Heart right ventricle (tissue), 16 donors: ENCODE measurements around the gene USP33. TPM values are rescaled to one million over a fixed set of nuclear protein-coding genes. Genes with fewer than 3 reads are reported as not detected.
"Not testable (repeated sequence)": the region's sequence is repeated elsewhere in the genome, so short reads cannot be mapped to it uniquely, and the experiment has no call there.

Experiments used
- ATAC-seq, 8 donors: fragments of 200-7000 bp; cut with Tn5 transposase; one replicate each; pipeline ENCODE4 v1.9.1; 2020; ENCODE audit warnings: mild to moderate bottlenecking in 8 of 8, moderate library complexity in 8 of 8, moderate number of reproducible peaks in 1 of 8
- DNase-seq, 2 donors: peaks; one replicate each; pipeline ENCODE4 v3.0.0-alpha.2; 2020
- H3K27ac ChIP-seq, 10 donors: fragments of 200-600 bp; sonication (generic) in 2 of 10; one replicate each; pipeline versions ENCODE4 v1.5.0 to v1.8.0; 2020 to 2022; ENCODE audit warnings: mild to moderate bottlenecking in 3 of 10
- H3K27me3 ChIP-seq, 7 donors: fragments of 200-600 bp; one replicate each; pipeline ENCODE4 v1.8.0; 2021 to 2022; ENCODE audit warnings: mild to moderate bottlenecking in 2 of 7
- H3K36me3 ChIP-seq, 9 donors: fragments of 200-600 bp; sonication (generic) in 1 of 9; one replicate each; pipeline versions ENCODE4 v1.5.0 to v1.8.0; 2020 to 2022; ENCODE audit warnings: mild to moderate bottlenecking in 2 of 9
- H3K4me1 ChIP-seq, 9 donors: fragments of 200-600 bp; sonication (generic) in 1 of 9; one replicate each; pipeline versions ENCODE4 v1.5.0 to v1.8.0; 2020 to 2022; ENCODE audit warnings: mild to moderate bottlenecking in 4 of 9
- H3K4me3 ChIP-seq, 10 donors: fragments of 200-600 bp; sonication (generic) in 2 of 10; one replicate each; pipeline versions ENCODE4 v1.5.0 to v1.8.0; 2020 to 2022; ENCODE audit warnings: mild to moderate bottlenecking in 7 of 10, moderate library complexity in 2 of 10
- H3K9me3 ChIP-seq, 11 donors: fragments of 200-600 bp in 10 of 11; sonication (generic) in 2 of 11; one replicate each; pipeline versions ENCODE4 v1.5.0 to v1.8.0; 2013 to 2022; ENCODE audit warnings: mild to moderate bottlenecking in 2 of 11, control low read depth in 1 of 11, moderate library complexity in 1 of 11
- WGBS, 2 donors: extraction: QIAGEN DNeasy Blood & Tissue Kit; methylation state at CpG; one replicate each; pipeline ENCODE4 v1.1.7; 2013; ENCODE audit warnings: inconsistent platforms in 1 of 2; 5-methylcytosine and 5-hydroxymethylcytosine counted together
- intact Hi-C, 10 donors: fragments of 100-400 bp; cut with DNase I; formaldehyde crosslinking; loops; one replicate each; pipeline versions ENCODE4 v1.11.1 to v1.14.2; 2022
- polyA plus RNA-seq, 2 donors: library from polyadenylated mRNA; stranded (reverse); fragments of 200-250 nt; gene quantifications; one replicate each; pipeline ENCODE4 v1.2.3, GENCODE V29; 2013
- total RNA-seq, 10 donors: library from RNA; stranded (reverse); fragmentation: NEBNext Ultra II Directional in 3 of 10; extraction: Animal tissue kit (Norgen Biotek cat#: 25700) in 3 of 10; gene quantifications; one replicate each; pipeline versions ENCODE4 v1.2.1 to v1.2.4, GENCODE V29; 2021 to 2023
- TF ChIP-seq, protein P1 (sequence below), 9 donors: fragments of 200-600 bp; sonication (generic) in 2 of 9; IDR thresholded peaks; one replicate each; pipeline versions ENCODE4 v1.5.0 to v1.8.0; 2021 to 2022; ENCODE audit warnings: antibody characterized with exemption in 9 of 9, mild to moderate bottlenecking in 5 of 9, moderate library complexity in 1 of 9
- donor health status: Arrhythmogenic right ventricular cardiomyopathy.
- donor health status: ischemic (EF 13 %, LVEDD 7.1; RV severe dilation, severe dysfunction).
- donor health status: healthy with polysubstance abuse.
- donor health status: DM: no; HTN: yes; CAD: no.
- donor health status: DM: no; HTN: no; CAD: no.
- donor health status: ischemic (EF 25% LVEDD 6.9; RV normal size, moderate dysfunction).
- donor health status: ischemic (EF 25% LVEDD 5.7; RV mildly dilated, moderate dysfunction).
- donor health status: healthy.
- donor health status: DM: yes; HTN: yes; CAD: no.
- donor health status: Ischemic cardiomyopathy.
- donor health status: ischemic (EF 35%, LVEDD 5.7; RV mildly dilated, moderate dysfunction).
- donor health status: nonischemic (EF 11% LVEDD 7.7; RV severe dilation, severe dysfunction).
- donor health status: DM: yes; HTN: yes; CAD: no.
- donor health status: PGD.
- donor health status: ischemic (EF 29% LVEDD 5.4; RV normal size, mild dysfunction).
- donor health status: nonischemic (EF 23%, LVEDD 6.1; RV moderate dilation, normal function).

The USP33 gene
- total and polyA plus RNA-seq, 12 donors: 15.1 to 34.5 (median 27.7) TPM

DNA sequence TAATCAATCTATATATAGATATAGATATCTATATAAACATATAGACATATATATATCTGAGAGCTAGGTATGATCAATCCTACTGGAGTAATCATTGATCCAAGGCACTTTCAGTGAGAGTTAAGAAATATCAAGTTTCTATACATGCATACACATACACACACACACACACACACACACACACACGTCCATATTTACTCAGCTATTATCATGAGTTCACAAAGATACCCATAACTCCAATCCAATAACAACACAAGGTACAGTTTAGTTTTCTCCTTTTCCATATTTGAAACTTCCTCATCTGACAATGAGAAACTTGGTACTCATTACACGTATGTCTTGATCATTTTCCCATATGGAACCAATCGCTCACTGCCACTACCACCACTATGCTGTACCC lies 49.9 kb downstream of the USP33 start:
- intact Hi-C loops: loop anchor here in 1 of 10 donors (10.0 kb wide), 1 partner anchor 255 kb away; no protein-coding TSS in a partner anchor
- H3K4me3 ChIP-seq: no peak overlapping the region
- DNase-seq (no peak), ATAC-seq (no peak)
- H3K9me3 ChIP-seq: no peaks in the 10 kb centered on the region
- H3K4me1 ChIP-seq: no peaks in the 10 kb centered on the region
- H3K27ac ChIP-seq: no peak overlapping the region
- WGBS, 2 donors: 89 to 93% methylated on average over 3 of the region's 3 CpGs
- H3K27me3 ChIP-seq: no peaks in the 10 kb centered on the region
- peaks cover 0 to 93% (median 55%) of the 10 kb centered on the region in 9 donors for H3K36me3 ChIP-seq
- TF ChIP-seq, protein P1, sequence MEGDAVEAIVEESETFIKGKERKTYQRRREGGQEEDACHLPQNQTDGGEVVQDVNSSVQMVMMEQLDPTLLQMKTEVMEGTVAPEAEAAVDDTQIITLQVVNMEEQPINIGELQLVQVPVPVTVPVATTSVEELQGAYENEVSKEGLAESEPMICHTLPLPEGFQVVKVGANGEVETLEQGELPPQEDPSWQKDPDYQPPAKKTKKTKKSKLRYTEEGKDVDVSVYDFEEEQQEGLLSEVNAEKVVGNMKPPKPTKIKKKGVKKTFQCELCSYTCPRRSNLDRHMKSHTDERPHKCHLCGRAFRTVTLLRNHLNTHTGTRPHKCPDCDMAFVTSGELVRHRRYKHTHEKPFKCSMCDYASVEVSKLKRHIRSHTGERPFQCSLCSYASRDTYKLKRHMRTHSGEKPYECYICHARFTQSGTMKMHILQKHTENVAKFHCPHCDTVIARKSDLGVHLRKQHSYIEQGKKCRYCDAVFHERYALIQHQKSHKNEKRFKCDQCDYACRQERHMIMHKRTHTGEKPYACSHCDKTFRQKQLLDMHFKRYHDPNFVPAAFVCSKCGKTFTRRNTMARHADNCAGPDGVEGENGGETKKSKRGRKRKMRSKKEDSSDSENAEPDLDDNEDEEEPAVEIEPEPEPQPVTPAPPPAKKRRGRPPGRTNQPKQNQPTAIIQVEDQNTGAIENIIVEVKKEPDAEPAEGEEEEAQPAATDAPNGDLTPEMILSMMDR (IDR thresholded peaks at IDR 0.05): no peak

DNA sequence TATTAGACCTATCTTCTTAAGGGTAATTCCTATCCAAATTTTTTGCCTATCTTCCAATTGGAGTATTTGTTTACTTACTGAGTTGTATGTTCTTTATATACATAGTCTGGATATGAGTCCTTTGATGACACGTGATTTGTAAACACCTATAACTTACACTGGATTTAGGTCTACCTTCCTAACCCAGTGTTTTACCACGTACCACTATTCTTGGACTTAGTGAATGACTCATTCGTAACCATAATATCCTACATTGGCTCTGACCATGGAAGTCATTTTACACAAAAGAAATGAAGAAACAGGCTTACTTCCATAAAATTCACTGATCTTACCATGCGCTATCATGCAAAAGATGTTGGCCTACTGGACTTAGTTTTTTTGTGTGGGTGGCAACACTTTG lies 53.3 kb downstream of the USP33 start:
- H3K4me1 ChIP-seq: no peaks in the 10 kb centered on the region
- H3K9me3 ChIP-seq: no peaks in the 10 kb centered on the region
- ATAC-seq: no peak
- TF ChIP-seq, protein P1 (IDR thresholded peaks at IDR 0.05): no peak
- no peak overlapping the region for H3K4me3 ChIP-seq
- intact Hi-C loops: no loop called here
- 96 to 98% methylated on average over 4 of the region's 4 CpGs for WGBS, 2 donors
- no peaks in the 10 kb centered on the region for H3K27me3 ChIP-seq
- peaks cover 0 to 72% (median 40%) of the 10 kb centered on the region in 9 donors for H3K36me3 ChIP-seq
- no peak overlapping the region for H3K27ac ChIP-seq
- DNase-seq: no peak

DNA sequence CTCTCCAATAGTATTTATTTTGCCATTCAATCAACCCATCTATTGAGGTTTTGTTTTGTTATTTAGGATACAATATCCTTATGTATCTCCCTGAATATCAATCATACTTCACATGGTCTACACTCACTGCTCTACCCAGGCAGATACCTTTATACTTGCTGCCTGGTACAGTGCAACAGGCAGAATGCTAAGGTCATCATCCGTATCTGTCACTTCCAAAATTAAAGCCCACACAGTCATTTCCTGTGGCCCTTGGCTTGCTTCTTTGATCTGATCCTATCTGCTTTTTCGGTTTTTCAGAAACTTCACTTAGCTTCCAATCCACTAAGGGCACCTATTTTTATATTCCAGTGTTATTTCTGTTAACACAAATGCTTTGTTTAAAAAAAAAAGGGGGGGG lies 54.9 kb downstream of the USP33 start:
- intact Hi-C loops: no loop called here
- H3K27me3 ChIP-seq: no peaks in the 10 kb centered on the region
- ATAC-seq (no peak), DNase-seq (no peak)
- no peaks in the 10 kb centered on the region for H3K9me3 ChIP-seq
- H3K4me1 ChIP-seq: no peaks in the 10 kb centered on the region
- H3K27ac ChIP-seq: no peak overlapping the region
- WGBS, 2 donors: 50 to 64% methylated on average over 2 of the region's 2 CpGs
- TF ChIP-seq, protein P1 (IDR thresholded peaks at IDR 0.05): no peak
- no peak overlapping the region for H3K4me3 ChIP-seq
- H3K36me3 ChIP-seq: peaks cover 0 to 72% (median 25%) of the 10 kb centered on the region in 9 donors

DNA sequence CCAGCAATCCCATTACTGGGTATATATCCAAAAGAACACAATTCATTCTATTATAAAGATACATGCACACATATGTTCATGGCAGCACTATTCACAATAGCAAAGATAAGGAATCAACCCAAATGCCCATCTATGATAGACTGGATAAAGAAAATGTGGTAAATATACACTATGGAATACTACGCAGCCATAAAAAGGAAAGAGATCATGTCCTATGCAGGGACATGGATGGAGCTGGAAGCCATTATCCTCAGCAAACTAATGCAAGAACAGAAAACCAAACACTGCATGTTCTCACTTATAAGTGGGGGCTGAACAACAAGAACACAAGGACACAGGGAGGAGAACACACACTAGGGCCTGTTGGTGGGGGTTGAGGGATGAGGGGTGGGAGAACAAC lies 60.0 kb downstream of the USP33 start:
- H3K9me3 ChIP-seq, H3K27me3 ChIP-seq, DNase-seq, H3K27ac ChIP-seq, H3K4me1 ChIP-seq, H3K4me3 ChIP-seq, intact Hi-C loops, ATAC-seq: not testable (repeated sequence)
- peaks cover 0 to 75% (median 18%) of the 10 kb centered on the region in 9 donors for H3K36me3 ChIP-seq
- WGBS, 2 donors: 98 to 100% methylated on average over 1 of the region's 1 CpG

DNA sequence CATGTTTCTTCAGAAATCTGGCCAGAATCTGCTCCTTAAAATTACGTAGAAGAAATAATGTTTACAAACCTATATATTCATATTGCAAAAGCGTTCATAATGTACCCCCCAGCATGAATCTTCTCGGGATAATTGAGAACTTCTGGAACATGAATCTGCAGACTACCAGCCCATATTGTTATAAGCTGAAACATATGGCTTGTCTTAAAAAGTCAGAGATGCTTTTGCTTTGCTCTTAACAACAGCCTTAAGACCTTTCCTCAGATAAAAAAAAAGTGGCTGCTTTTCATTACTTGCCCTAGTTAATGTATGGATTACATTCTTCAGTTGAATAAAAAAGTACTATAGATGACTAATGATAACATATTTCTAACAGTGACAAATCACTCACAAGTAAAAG lies 62.2 kb downstream of the USP33 start:
- Histone ChIP-seq H3K4me1 (no peaks in the 10 kb centered on the region), H3K27me3 (no peaks in the 10 kb centered on the region), H3K4me3 (no peak overlapping the region), H3K9me3 (no peaks in the 10 kb centered on the region), H3K27ac (no peak overlapping the region), H3K36me3 (peaks cover 0 to 91% (median 26%) of the 10 kb centered on the region in 9 donors)
- intact Hi-C loops: no loop called here
- TF ChIP-seq, protein P1 (IDR thresholded peaks at IDR 0.05): no peak
- DNase-seq: no peak
- ATAC-seq: no peak
- 93 to 95% methylated on average over 3 of the region's 3 CpGs for WGBS, 2 donors
